Spleen (tissue), 7 donors: ENCODE results near the gene LPAR3.

ENCODE experiments used
- CTCF ChIP-seq, 11 experiments: fragments of 200-600 bp in 7 of 11; fragments of 450-650 bp in 4 of 11; sonication (generic) in 4 of 11; IDR thresholded peaks in 8 of 11; conservative IDR thresholded peaks in 3 of 11; 1 replicate in 7 of 11; 2 replicates in 4 of 11; pipeline versions ENCODE4 v1.4.0 to v1.8.0; 2016 to 2021; ENCODE audit warnings: antibody characterized with exemption in 11 of 11, inconsistent platforms in 4 of 11, mild to moderate bottlenecking in 1 of 11
- POLR2A ChIP-seq, 3 donors: fragments of 450-650 bp; IDR thresholded peaks; one replicate each; pipeline ENCODE4 v1.5.1; 2017; ENCODE audit warnings: antibody characterized with exemption in 3 of 3, mild to moderate bottlenecking in 1 of 3
- POLR2AphosphoS5 ChIP-seq, 3 donors: sonication (generic); formaldehyde crosslinking; IDR thresholded peaks; one replicate each; pipeline ENCODE4 v1.5.1; 2017; ENCODE audit warnings: antibody characterized with exemption in 3 of 3
- donor health status: DM: no; HTN: no; CAD: no; lungs with moderate emphysema.
- donor health status: DM: no; HTN: no; CAD: no.
- donor health status: DM: no; HTN: no; CAD: no.

- TF ChIP-seq CTCF (IDR thresholded peaks at IDR 0.05 in 8 of 11, conservative IDR thresholded peaks at IDR 0.05 in 3 of 11): no peak
- no peak for TF ChIP-seq POLR2A (IDR thresholded peaks at IDR 0.05)
- no peak for TF ChIP-seq POLR2AphosphoS5 (IDR thresholded peaks at IDR 0.05)
Measured at GRCh38 chr1:84861988-84862644, 30.9 kb downstream of the LPAR3 start.
